Measurements from ENCODE around the gene COL9A1.

COL9A1 gene

GRCh38 chr6:70292193-70292592 is 10.7 kb downstream of the COL9A1 start:
- TF ChIP-seq CTCF (IDR thresholded peaks at IDR 0.05; ENCODE audit: insufficient read depth, missing control alignments) = no peak
- FAIRE-seq (no peak), DNase-seq (ENCODE audit: insufficient read length, low spot score) (no peak)

- DNase-seq (ENCODE audit: insufficient read length, low spot score) (no peak), FAIRE-seq (no peak)
- TF ChIP-seq CTCF (IDR thresholded peaks at IDR 0.05; ENCODE audit: insufficient read depth, missing control alignments) = no peak
Measured at GRCh38 chr6:70289299-70289698, 13.6 kb downstream of the COL9A1 start.

- no peak for FAIRE-seq
- no peak for DNase-seq (ENCODE audit: insufficient read length, low spot score)
- no peak for TF ChIP-seq CTCF (IDR thresholded peaks at IDR 0.05; ENCODE audit: insufficient read depth, missing control alignments)
Measured at GRCh38 chr6:70286905-70287304, 16.0 kb downstream of the COL9A1 start.

GRCh38 chr6:70285201-70285600 is 17.7 kb downstream of the COL9A1 start:
- no peak for DNase-seq (ENCODE audit: insufficient read length, low spot score)

GRCh38 chr6:70282919-70283461 is 19.9 kb downstream of the COL9A1 start:
- no peak for TF ChIP-seq CTCF (IDR thresholded peaks at IDR 0.05; ENCODE audit: insufficient read depth, missing control alignments)
- FAIRE-seq = no peak
- DNase-seq (ENCODE audit: insufficient read length, low spot score) = no peak

More at GRCh38 chr6:70285201-70285600, 17.7 kb downstream of the COL9A1 start:
- no peak for TF ChIP-seq CTCF (IDR thresholded peaks at IDR 0.05; ENCODE audit: insufficient read depth, missing control alignments)
- FAIRE-seq = no peak

GRCh38 chr6:70282312-70282918 is 20.5 kb downstream of the COL9A1 start:
- TF ChIP-seq CTCF (IDR thresholded peaks at IDR 0.05; ENCODE audit: insufficient read depth, missing control alignments) = no peak
- DNase-seq (ENCODE audit: insufficient read length, low spot score) (no peak), FAIRE-seq (no peak)

- FAIRE-seq (no peak), DNase-seq (ENCODE audit: insufficient read length, low spot score) (no peak)
- no peak for TF ChIP-seq CTCF (IDR thresholded peaks at IDR 0.05; ENCODE audit: insufficient read depth, missing control alignments)
Measured at GRCh38 chr6:70281923-70282311, 21.0 kb downstream of the COL9A1 start.

All from D721Med (cell line).